CD4-positive, alpha-beta T cell treated with Interferon gamma for 1 hour (primary cell): ENCODE results near the gene RET.

Source experiments
- DNase-seq: peaks from one replicate; pipeline ENCODE4 v3.0.0-alpha.2; 2020

RET gene

GRCh38 chr10:43064331-43065075, 12.4 kb upstream of the RET start:
- DNase-seq, result no peak

- no peak for DNase-seq
Measured at GRCh38 chr10:43065234-43065633, 11.6 kb upstream of the RET start.

GRCh38 chr10:43065761-43066160, 11.1 kb upstream of the RET start:
- no peak for DNase-seq

GRCh38 chr10:43066481-43066880, 10.4 kb upstream of the RET start:
- DNase-seq, result no peak

- no peak for DNase-seq
Measured at GRCh38 chr10:43067391-43068135, 9.3 kb upstream of the RET start.

- no peak for DNase-seq
Measured at GRCh38 chr10:43068136-43068395, 8.8 kb upstream of the RET start.

- DNase-seq, result no peak
Measured at GRCh38 chr10:43068471-43069210, 8.2 kb upstream of the RET start.

DNA sequence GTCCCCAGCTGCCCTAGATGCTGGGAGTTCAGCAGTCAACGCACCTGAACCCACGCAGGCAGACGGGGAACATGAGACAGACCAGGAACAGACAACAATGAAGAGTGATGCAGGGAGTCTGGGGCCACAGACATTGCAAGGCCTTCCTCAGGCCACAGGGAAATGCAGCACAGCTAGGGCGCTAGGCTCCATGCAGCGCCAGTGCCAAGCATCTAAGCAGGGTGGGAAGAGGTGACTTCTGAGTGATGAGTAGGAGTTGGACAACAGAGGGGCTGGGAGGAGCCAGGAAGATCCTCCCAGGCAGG, 7.7 kb upstream of the RET start:
- DNase-seq, result no peak

GRCh38 chr10:43069579-43069978, 7.3 kb upstream of the RET start:
- no peak for DNase-seq

DNA sequence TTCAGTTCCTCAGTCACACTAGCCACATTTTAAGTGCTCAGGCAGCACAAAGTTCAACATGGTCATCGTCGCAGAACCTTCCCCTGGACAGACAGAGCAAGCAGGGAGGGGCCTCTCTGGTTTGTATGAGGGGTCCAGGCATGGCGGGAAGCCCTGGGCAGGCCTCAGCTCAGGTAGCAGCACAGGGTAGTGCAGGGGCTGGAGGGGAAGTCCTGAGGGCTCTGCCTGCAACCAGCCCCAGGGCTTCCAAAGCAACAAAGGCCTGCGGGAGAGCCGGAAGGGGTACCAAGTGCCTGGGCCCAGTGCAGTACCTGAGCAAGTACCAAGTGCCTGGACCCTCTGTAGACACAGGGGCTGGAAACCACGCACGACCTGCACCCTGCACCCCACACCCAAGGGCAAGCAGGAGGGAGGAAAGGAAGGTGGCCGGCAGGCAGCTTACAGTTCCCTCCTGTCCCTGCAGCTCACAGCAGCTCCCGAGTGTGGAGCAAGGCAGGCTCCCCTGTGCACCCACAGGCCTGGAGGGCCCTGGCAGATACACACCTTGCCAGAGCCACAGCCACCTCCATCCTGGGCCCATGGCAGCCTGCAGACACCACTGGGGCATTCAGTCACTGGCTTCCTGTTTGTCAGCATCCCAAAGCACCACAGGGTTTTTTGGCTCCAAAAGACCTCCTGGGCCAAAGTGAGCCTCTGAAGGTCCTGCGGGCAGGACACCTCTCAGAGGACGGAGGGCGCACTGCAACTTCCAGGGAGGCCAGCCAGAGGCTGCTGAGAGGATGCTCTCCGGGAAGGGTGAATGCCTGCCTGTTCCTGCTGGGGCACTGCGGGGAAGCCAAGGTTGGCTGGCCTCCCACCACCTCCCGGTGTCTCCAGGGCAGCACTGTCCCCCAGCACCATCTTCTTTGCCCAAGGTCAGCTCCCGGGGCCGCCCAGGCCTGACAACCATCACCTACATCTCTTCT, 6.5 kb upstream of the RET start:
- no peak for DNase-seq

DNA sequence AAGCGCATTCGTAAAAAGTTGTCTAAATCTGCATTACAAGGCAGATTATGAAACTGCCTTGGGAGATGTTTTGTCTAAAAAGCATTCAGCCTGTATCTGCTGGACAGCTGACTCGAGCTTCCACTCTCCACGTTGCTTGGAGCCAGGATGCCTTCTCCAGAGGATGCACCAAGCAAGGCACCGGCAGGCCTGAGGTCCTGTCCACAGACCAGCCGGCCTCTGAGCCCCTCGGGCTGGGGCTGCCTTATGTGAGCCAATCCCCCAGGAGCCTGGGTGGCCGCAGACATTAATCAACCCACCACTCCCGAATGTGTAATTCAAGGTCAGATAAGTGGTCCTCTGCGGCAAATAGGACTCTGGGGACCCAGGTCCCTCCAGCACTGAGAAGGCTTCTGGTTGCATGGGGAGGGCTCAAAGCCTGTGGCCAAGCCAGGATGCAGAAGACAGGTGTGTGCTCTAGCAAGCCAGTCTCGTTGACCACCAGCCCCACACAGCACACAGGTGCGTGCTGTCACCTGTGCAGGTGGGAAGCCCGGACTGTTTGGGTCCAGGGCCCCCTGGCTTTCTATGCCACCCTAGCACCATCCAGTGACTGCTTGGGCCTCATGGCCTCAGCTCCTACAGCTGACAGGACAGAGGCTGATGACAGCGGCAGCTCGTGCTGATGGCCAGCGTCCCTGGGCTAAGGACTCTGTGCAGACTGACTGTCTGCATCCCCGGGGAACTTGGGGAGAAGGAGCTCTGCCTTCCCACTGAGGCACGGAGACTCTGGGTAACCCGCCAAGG, 4.8 kb upstream of the RET start:
- no peak for DNase-seq

DNA sequence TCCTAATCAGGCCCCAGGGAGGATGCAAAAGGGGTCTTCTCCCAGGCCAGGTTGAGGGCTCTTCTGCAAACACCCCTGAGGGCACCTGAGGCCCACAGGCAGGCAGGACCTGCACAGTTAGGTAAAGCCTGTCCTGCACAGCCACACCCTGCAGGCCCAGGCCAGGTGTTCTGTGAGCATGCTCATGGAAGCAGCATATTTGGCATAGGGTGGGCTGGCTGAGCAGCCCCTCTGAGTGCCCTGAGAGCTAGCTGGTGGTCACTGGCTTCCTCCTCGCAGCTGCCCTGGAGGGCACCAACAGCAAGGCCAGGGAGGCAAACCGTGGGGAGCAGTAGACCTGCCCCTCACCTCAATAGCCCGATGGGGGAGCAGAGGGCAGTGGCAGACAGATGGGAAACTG, 3.7 kb upstream of the RET start:
- DNase-seq, result no peak

- no peak for DNase-seq
Measured at GRCh38 chr10:43073721-43074120, 3.1 kb upstream of the RET start.

DNA sequence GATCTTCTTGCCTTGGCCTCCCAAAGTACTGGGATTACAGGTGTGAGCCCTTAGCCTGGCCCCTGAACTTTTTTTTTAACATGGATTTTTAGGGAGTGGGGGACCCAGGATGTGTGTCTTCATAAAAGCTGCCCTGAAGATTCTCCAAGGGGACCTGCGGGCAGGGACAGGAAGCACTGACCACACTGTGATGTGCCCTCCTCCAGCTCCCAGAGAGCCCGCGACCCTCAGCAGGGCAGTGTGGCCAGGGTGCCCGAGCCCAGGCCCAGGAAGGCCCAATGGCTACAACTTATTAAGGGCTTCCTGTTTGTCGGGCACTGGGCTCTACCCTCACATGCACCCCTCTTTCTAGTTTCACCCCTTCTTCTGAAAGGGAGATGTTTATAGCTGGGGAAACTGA, 2.5 kb upstream of the RET start:
- DNase-seq, result no peak

GRCh38 chr10:43074827-43075611, 1.9 kb upstream of the RET start:
- DNase-seq, result no peak

GRCh38 chr10:43075612-43076003, 1.3 kb upstream of the RET start:
- DNase-seq, result no peak

GRCh38 chr10:43076311-43076875, 476 bp upstream of the RET start:
- DNase-seq, result no peak

GRCh38 chr10:43077421-43078171, 727 bp downstream of the RET start:
- DNase-seq, result no peak

DNA sequence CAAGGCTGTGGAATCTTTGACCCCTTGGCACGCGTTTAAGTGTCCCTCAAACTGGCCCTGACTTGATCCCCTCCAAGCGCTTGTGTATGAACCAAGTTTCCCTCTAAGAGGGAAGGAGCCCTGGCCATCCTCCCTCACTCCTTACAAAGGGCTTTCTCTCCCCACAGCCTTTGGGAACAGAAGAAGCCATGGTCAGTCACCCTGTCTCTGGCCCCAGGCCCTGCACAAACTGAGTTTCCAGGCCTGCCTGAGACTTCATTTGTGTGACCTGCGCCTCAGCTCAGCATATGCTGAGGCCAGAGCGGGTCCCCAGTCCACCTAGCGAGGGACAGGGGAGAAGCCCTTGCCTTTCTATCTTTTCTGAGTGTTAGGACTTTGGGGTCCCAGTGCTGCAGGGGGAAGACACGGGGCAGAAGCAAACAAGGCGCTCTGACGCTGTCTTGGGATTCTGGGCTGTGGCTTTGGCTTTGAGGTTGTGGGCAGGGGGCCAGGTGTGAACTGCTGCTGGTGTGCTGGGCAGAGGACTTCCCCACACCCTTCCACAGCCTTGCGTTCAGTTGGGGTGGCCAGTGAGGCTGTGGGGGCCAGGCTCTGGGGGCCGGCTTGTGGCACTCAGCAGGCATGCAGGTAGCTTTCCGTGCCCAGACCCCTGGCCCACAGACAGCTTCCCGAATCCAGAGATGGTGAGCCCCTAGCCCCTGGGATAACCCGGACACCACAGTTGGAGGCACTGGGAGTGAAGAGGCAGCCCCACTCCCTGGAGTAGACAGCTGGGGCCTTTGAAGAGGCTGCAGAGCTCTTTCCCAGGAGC, 1.5 kb downstream of the RET start:
- DNase-seq, result no peak

- no peak for DNase-seq
Measured at GRCh38 chr10:43078986-43079273, 2.1 kb downstream of the RET start.
